Measurements from ENCODE around the gene EFHC2.

The EFHC2 gene

DNA sequence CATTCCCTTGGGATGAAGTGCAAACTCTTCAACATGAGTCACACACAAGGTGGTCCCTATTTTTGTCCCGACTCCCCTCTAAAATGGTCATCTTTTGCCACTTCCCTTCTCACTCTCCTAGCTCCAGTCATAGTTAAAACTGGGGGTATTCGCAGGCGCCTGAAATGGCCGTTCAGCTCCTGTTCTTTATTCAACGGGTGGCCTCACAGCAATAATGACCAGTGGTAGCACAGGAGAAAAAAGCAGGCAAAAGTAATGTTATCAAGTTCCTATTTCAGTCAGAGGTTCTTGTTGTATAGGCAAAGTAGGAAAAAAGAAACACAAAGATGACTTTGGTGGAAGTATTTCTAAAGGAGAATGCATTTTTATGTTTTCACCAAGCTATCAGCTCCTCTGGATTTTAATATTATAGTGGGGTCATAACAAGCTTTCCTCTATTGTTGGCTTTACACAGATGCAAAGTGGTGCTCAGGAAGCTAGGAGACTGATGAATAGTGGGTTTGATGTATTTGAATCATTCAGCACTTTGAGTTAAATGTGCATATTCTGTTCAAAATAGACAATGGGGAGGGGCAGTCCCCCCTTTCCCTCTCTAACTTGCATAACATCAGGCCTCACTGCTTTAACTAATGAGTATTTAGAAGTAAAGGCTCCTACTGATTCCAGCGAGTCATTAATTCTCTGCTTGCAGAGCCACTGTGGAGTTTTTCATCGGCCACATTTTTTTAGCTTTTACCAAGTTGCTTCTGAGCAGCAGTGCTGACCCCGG is 199.1 kb downstream of the EFHC2 start:
- no peak for FAIRE-seq

DNA sequence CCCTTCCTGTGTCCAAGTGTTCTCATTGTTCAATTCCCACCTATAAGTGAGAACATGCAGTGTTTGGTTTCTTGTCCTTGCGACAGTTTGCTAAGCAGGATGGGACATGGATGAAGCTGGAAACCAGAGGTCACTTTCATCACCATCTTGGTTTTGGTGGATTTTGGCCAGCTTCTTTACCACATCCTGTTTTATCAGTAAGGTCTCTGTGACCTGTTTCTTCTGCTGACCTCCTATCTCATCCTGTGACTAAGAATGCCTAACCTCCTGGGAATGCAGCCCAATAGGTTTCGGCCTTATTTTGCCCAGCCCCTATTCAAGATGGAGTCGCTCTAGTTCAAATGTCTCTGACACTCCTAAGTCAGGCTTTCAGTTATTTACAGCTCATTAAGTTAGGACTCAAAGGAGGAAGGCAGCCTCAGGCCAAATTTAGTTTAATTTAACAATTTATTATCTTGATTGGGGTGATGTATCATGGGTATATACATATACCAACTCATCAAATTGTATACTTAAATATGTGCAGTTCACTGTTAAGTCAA is 200.3 kb downstream of the EFHC2 start:
- no peak for FAIRE-seq

DNA sequence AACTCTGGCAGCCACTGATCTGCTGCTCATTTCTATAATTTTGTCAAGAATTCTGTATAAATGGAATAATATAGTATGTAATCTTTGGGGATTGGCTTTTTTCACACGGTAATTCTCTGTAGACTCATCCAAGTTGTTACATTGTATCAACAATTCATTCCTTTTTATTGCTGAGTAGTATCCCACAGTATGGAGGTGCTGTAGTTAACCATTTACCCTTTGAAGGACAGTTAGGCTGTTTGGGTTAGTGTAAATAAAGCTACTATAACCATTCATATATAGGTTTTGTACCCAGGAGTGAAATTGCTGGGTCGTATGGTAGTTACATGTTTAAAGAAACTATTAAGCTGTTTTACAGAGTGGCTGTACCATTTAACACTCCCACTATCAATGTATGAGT is 213.3 kb downstream of the EFHC2 start:
- peak; percentile 75 for FAIRE-seq

DNA sequence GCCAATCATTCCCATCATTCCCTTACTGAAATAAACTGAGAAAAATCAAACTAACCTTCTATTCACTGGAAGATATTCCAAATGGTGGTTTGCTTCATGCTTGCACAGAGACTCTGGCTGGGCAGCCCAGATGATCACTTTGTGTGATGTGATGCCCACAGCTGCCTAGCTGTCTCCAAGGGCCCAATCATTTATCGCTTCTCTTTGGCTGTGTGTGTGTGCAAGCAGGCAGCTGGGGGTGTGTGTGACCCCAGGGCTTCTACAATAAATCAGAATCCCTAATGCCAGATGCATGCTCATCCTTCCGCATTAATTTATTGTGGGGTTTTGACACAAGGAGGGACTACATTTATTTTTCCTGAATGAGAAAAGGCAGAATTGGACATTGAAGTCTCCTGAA is 230.1 kb downstream of the EFHC2 start:
- FAIRE-seq, result no peak

DNA sequence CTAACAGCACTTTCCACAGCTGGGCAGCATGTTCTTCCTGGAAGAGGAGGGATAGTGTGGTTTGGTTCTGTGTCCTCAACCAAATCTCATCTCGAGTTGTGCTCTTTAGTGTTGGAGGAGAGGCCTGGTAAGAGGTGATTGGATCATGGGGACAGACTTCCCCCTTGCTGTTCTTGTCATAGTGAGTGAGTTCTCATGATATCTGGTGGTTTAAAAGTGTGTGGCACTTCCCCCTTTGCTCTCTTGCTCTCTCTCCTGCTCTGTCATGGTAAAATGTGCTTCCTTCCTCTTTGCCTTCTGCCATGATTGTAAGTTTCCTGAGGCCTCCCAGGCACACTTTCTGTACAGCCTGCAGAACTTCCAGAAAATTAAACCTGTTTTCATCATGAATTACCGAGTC is 236.6 kb downstream of the EFHC2 start:
- FAIRE-seq, result no peak

DNA sequence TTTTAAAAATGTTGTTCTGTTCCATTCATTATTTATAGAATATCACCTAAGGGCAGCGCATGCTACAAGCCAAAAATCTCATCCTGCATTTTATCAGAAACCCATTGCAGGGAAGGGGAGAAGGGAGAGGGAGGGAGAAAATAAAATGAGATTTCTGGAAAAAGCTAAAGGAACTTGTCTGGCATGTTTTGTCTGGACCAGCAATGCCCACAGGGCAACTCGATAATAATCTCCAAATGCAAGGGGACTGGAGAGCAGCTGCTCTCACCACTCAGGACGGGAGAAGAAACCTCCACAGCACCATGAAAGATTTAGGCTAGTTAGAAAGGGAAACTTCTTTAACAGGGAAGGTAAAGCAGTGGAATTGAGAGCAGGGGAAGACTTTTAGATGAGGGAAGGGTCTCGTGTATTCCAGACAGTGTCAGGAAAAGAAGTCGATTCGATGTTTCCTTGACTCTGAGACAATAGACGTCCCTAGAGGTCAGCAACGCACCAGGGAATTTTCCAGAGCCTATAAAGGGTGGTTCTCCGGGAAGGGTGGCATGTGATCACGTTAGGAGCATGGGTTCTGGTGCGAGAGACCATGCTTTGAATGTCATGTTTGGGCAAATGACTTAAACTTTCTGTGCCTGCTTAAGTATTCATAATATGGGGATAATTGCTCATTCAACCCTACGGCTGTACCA is 238.1 kb downstream of the EFHC2 start:
- no peak for FAIRE-seq

DNA sequence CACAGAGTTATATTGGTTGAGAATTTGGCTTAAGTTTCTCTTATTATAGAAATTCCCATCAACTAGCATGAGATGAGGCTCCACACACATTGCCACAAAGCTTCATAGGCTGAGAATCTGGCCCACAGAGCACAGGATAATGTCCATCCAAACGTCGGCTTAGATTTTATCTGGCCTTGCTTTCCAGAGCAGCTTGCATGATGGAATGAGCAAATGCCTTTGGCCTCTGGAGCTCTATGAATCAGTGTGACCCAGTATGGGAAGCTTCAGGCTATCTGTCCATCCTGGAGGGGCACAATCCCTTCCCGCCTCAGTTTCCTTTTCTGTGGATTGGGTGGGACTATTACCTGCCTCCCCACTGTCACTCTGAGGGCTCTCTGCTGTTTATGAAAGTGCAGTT is 238.8 kb downstream of the EFHC2 start:
- FAIRE-seq, result no peak

DNA sequence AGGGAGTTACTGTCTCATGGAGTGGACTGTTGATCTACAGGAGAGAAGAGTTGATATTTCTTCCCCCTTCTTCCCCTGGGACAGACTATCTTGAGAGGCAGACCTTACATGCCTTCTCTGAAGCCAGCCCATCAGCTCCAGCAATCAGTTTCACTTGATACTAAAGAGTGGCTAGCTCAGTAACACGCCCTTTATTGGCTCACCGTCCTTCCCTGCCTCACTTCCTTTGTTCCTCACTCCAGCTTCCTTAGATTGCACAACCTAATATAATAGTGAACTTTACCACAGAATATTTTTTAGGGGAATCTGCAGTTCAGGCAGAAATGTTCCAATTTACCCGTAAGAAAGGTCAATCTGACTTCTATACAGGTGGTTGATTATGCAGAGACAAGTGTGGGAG is 242.2 kb downstream of the EFHC2 start:
- no peak for FAIRE-seq

DNA sequence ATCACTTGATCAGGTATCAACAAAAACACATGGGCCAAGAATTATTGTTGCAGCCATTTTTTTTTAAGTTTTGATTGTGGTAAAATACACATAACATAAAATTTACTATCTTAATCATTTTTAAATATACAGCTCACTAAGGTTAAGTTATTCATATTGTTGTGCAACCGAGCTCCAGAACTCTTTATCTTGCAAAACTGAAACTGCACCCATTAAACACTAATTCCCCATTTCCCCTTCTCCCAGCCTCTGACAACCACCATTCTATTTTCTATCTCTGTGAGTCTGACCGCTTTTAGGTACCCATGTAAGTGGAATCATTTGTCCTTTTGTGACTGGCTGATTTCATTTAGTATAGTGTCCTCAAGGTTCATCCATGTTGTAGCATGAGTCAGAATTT is 244.1 kb downstream of the EFHC2 start:
- FAIRE-seq, result no peak

All from colon (tissue), 2 donors.